IPS DF 6.9 (cell line): ENCODE data around the gene CERS3.
A peak's percentile ranks its signal among the peaks of the same experiment; 100 is the strongest.

Experiments used
- DNase-seq: peaks from one replicate; pipeline ENCODE4 v3.0.0-alpha.2; 2013; ENCODE audit warnings: low read depth, low spot score
- H3K27ac ChIP-seq: one replicate; pipeline ENCODE4 v1.5.1; 2013; ENCODE audit warnings: low read length, control low read depth
- H3K27me3 ChIP-seq: 2 replicates; pipeline ENCODE4 v1.6.1; 2013; ENCODE audit warnings: mild to moderate bottlenecking, low read length; ENCODE audit not compliant: control insufficient read depth, insufficient read depth
- H3K36me3 ChIP-seq: 2 replicates; pipeline ENCODE4 v1.6.1; 2013; ENCODE audit warnings: low read length; ENCODE audit not compliant: control insufficient read depth, insufficient read depth
- H3K4me1 ChIP-seq: 2 replicates; pipeline ENCODE4 v1.6.1; 2013; ENCODE audit warnings: low read length; ENCODE audit not compliant: control insufficient read depth, insufficient read depth
- H3K4me3 ChIP-seq: 2 replicates; pipeline ENCODE4 v1.5.1; 2013; ENCODE audit warnings: mild to moderate bottlenecking, low read length
- H3K9me3 ChIP-seq: 2 replicates; pipeline ENCODE4 v1.6.1; 2013; ENCODE audit warnings: low read length, inconsistent platforms; ENCODE audit not compliant: control insufficient read depth, insufficient read depth
- WGBS: extraction: QIAGEN DNeasy Blood & Tissue Kit; methylation state at CpG from one replicate; pipeline ENCODE4 v1.1.7; 2013; ENCODE audit warnings: mixed read lengths, missing lambda C conversion rate; ENCODE audit not compliant: insufficient read length, insufficient coverage; 5-methylcytosine and 5-hydroxymethylcytosine counted together

Gene CERS3

DNA sequence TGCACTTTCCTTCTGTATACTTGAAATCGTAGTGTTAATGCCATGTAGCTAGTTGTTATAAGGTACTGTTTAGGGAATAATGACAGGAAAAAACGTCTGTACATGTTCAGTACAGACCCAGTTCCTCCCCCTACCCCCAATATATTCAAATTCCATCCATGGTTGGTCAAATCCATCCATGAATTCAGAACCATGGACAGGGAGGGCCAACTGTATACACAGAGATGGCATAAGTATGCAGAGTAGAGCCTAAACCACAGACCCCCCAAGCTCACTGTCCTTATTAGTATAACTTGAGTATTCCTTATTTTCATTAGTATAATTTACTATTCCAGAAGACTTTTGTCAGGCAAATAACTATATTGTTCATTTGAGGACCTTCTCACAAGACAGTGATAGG is 135.7 kb downstream of the CERS3 start:
- no peaks in the 10 kb centered on the region for H3K4me1 ChIP-seq
- WGBS = no CpG with 5 or more reads among the region's 2 CpGs
- no peaks in the 10 kb centered on the region for H3K36me3 ChIP-seq
- no peaks in the 10 kb centered on the region for H3K27me3 ChIP-seq
- H3K9me3 ChIP-seq = no peaks in the 10 kb centered on the region; the same call in 1 of the 2 replicates
- DNase-seq = no peak
- H3K4me3 ChIP-seq = no peak overlapping the region
- H3K27ac ChIP-seq = no peak overlapping the region

DNA sequence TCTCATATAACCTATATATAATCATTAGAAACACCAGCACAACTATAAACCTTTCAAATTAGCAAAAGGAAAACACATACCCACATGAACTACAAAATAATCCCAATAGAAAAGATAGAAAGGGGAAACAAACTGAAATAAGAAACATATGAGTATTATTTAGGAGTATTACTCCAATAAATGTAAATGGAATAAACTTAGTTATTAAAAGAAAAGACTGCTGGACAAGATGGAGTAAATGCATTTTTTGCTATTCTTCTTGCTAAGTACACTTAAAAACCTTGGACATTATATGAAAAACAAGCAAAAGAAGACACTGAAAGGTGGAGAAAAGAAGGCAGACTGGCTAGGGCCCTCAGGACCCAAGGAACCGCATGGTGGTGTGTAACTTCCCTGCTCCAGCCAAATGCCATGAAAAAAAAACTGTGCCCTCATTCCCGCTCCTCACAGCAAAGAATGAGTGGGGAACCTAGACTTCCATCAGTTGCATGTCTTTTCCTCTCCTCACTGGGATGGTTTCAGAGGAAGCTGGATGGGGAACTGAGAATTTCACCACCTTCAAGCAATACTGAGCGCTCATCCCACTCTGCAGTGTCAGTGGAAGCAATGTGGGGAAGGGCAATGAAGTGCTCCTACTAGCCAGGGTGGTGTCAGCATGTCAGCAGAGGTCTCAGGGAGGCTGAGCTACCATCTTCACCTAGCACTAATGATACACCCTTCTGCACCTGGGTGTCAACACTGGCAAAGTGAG is 143.3 kb downstream of the CERS3 start:
- no peak overlapping the region for H3K27ac ChIP-seq
- no CpG with 5 or more reads among the region's 3 CpGs for WGBS

GRCh38 chr15:100384108-100384410 is 144.7 kb downstream of the CERS3 start:
- WGBS = no CpG with 5 or more reads among the region's 10 CpGs
- Histone ChIP-seq H3K9me3 (peaks cover 7% of the 10 kb centered on the region), H3K27me3 (no peaks in the 10 kb centered on the region), H3K4me1 (no peaks in the 10 kb centered on the region), H3K4me3 (no peak overlapping the region), H3K36me3 (no peaks in the 10 kb centered on the region), H3K27ac (no peak overlapping the region)
- DNase-seq = no peak

More for the DNA sequence above, 143.3 kb downstream of the CERS3 start:
- Histone ChIP-seq H3K27me3 (no peaks in the 10 kb centered on the region), H3K4me1 (no peaks in the 10 kb centered on the region), H3K9me3 (peaks cover 7% of the 10 kb centered on the region), H3K36me3 (no peaks in the 10 kb centered on the region), H3K4me3 (no peak overlapping the region)
- no peak for DNase-seq

DNA sequence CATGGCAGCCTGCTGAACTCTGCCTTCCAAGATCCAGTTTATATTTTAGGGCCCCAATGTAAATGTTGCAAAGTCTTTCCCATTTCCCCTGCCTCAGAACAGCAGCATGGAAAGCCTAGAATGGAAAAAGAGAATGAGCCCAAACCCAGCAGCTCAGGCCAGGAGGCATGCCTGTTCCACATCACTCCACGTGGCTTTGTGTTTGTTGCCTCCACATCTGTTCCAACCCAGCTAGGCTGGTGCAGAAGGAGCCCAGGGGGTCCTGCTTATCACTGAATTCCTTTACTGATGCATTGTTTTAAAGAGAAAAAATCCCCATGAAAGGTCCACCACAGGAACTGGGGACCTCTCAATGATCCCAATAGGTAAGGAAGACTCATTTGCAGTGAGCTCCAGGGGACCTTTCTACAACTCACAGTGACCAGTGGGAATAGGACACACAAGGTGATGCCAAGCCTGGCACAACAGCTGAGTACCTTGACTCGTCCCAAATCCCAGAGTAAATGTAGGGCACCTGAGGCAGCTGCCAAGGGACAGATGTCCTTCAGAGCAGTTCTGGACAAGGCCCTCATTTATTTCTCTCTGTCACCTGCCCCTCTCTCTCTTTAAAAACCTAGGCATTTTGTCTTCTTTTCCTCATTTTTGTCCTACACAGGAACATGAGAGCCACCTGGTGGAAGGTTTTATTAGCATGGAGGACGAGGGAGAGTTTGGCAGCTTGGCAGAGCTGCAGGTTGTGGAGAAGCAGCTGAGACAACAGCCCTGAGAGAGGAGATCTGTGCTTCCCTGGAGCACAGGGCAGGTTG is 145.2 kb downstream of the CERS3 start:
- Histone ChIP-seq H3K27ac (no peak overlapping the region), H3K36me3 (no peaks in the 10 kb centered on the region), H3K9me3 (peaks cover 7% of the 10 kb centered on the region), H3K27me3 (no peaks in the 10 kb centered on the region), H3K4me1 (no peaks in the 10 kb centered on the region), H3K4me3 (no peak overlapping the region)
- DNase-seq = no peak
- WGBS = no CpG with 5 or more reads among the region's 3 CpGs

DNA sequence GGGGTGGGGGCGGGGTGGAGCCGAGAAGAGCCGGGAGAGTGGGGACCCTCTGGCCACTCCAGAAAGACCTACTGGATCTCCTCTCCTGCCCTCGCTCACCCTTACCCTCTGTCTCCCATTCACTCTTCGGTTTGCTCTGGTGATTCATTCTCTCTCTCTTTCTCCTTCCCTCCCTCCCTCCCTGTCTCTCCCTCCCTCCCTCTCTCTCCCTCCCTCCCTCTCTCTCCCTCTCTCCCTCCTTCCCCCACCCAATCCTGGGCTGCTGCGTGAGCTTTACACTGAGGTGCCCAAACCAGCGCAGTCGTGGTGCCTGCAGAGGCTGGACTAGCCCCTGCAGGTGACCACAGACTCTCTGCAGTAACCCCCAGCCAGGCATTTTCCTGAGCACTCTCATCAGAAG is 154.8 kb downstream of the CERS3 start:
- DNase-seq = no peak
- Histone ChIP-seq H3K4me1 (no peaks in the 10 kb centered on the region), H3K27ac (no peak overlapping the region), H3K27me3 (no peaks in the 10 kb centered on the region; the same call in 1 of the 2 replicates), H3K9me3 (no peaks in the 10 kb centered on the region), H3K36me3 (no peaks in the 10 kb centered on the region), H3K4me3 (peak overlapping the region; percentile 47; the same call in 1 of the 2 replicates)
- no CpG with 5 or more reads among the region's 8 CpGs for WGBS

DNA sequence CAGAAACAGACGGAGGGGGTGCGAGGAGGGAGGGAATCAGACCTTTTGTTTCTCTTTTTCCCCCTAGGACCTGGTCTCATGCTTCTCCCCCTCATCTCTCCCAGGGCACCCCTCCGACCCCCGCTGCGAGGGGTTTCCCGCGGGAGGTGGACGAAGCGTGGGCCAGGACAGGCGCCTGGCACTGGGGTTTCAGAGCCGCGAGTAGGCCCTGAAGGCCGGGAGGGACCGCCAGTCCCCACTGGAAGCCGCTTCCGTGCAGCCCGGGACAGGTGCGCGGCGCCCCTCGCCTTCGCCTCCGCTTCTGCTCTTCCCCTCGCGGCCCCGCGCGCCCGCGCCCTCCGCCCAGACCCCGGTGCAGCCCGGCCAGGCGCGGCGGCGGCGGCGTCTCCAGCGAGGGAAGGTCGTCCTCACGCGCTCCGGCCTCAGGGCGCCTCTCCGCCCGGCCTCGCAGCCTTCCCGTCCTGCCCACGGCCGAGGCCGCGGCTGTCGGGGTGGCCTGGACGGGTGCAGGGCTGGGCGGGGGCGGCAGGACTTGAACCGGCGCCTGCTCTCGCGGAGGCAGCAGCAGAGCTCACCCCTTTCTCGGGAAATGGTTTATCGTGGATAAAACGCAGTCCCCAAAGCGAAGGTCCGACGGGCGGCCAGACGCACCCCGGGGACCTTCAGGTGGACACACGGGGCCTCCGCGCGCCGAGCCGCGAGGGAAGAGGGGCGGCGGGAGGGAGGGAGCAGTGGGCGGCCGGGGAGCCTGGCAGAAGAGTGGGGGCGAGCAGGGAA is 155.4 kb downstream of the CERS3 start:
- no peaks in the 10 kb centered on the region for H3K36me3 ChIP-seq
- no peaks in the 10 kb centered on the region; the same call in 1 of the 2 replicates for H3K27me3 ChIP-seq
- DNase-seq = no peak
- no peaks in the 10 kb centered on the region for H3K9me3 ChIP-seq
- WGBS = no CpG with 5 or more reads among the region's 82 CpGs
- H3K27ac ChIP-seq = no peak overlapping the region
- H3K4me1 ChIP-seq = no peaks in the 10 kb centered on the region
- peak overlapping the region; percentile 47; the same call in 1 of the 2 replicates for H3K4me3 ChIP-seq

GRCh38 chr15:100372739-100373119 is 156.0 kb downstream of the CERS3 start:
- H3K27ac ChIP-seq = no peak overlapping the region
- peak overlapping the region; percentile 47; the same call in 1 of the 2 replicates for H3K4me3 ChIP-seq
- H3K27me3 ChIP-seq = no peaks in the 10 kb centered on the region; the same call in 1 of the 2 replicates
- H3K36me3 ChIP-seq = no peaks in the 10 kb centered on the region
- no peaks in the 10 kb centered on the region for H3K9me3 ChIP-seq
- H3K4me1 ChIP-seq = no peaks in the 10 kb centered on the region
- WGBS = 100% methylated on average over 2 of the region's 9 CpGs
- DNase-seq = no peak

DNA sequence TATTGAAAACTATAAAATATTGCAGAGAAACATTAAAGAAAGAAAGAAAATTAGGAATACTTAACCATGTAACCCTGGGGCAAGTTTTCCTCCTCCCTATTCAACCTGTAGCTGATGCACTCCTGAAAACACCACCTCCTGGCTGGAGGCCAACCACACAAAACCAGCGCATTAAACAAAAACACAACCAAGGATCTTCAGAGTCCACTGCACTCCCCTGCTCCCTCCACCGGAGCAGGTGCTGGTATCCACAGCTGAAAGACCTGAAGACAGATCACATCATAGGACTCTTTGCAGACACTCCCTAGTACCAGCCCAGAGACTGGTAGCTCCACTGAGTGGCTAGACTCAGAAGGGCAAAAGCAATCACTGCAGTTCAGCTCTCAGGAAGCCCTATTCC is 173.4 kb downstream of the CERS3 start:
- Histone ChIP-seq H3K4me1 (0 out of 2 replicates have a peak, but pooled peaks cover under 1% of the 10 kb centered on the region), H3K27ac (no peak overlapping the region), H3K36me3 (no peaks in the 10 kb centered on the region), H3K9me3 (no peaks in the 10 kb centered on the region), H3K27me3 (no peaks in the 10 kb centered on the region), H3K4me3 (no peak overlapping the region)
- DNase-seq = no peak
- no CpG with 5 or more reads among the region's 2 CpGs for WGBS

DNA sequence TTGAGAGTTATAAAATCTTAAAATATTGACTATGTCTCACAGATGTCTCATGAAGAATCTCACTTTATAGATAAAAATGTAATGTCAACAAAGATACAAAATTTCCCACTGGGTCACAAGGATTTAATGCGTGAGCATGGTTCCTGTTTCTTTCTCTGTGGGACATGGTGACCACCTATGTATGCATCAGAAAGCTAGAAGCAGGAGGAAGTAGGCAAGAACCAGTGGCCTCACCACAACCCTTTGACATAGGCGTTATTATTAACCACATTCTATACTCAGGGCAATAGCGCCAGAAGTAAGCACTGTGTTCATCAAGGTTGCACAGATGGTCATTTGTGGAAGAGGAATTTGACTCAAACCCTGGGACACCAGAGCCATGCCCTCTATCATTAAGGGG is 175.3 kb downstream of the CERS3 start:
- H3K36me3 ChIP-seq = no peaks in the 10 kb centered on the region
- no CpG with 5 or more reads among the region's 3 CpGs for WGBS
- H3K9me3 ChIP-seq = no peaks in the 10 kb centered on the region
- H3K4me1 ChIP-seq = 0 out of 2 replicates have a peak, but pooled peaks cover 2% of the 10 kb centered on the region
- no peak overlapping the region for H3K4me3 ChIP-seq
- H3K27me3 ChIP-seq = no peaks in the 10 kb centered on the region
- no peak for DNase-seq
- no peak overlapping the region for H3K27ac ChIP-seq
